ENCODE measurements around the gene CDK5RAP2.

The CDK5RAP2 gene

GRCh38 chr9:120405860-120406259 lies 174.1 kb downstream of the CDK5RAP2 start:
- DNase-seq: no peak

GRCh38 chr9:120405134-120405533 lies 174.8 kb downstream of the CDK5RAP2 start:
- no peak for DNase-seq

- DNase-seq: no peak
Measured at GRCh38 chr9:120403543-120403856, 176.5 kb downstream of the CDK5RAP2 start.

GRCh38 chr9:120402741-120403542 lies 177.0 kb downstream of the CDK5RAP2 start:
- no peak for DNase-seq

GRCh38 chr9:120399940-120400339 lies 180.0 kb downstream of the CDK5RAP2 start:
- DNase-seq: no peak

GRCh38 chr9:120398286-120398685 lies 181.7 kb downstream of the CDK5RAP2 start:
- DNase-seq: no peak

GRCh38 chr9:120397453-120397852 lies 182.5 kb downstream of the CDK5RAP2 start:
- no peak for DNase-seq

GRCh38 chr9:120396931-120397330 lies 183.0 kb downstream of the CDK5RAP2 start:
- DNase-seq: no peak

- DNase-seq: no peak
Measured at GRCh38 chr9:120396418-120396817, 183.5 kb downstream of the CDK5RAP2 start.

GRCh38 chr9:120395376-120395775 lies 184.6 kb downstream of the CDK5RAP2 start:
- DNase-seq: peak in 1 of 56 donors; percentile 4

- no peak for DNase-seq
Measured at GRCh38 chr9:120394058-120394669, 185.8 kb downstream of the CDK5RAP2 start.

GRCh38 chr9:120393386-120394057 lies 186.4 kb downstream of the CDK5RAP2 start:
- peak in 14 of 56 donors; percentile 4 to 41 (median 24) for DNase-seq

- no peak for DNase-seq
Measured at GRCh38 chr9:120392711-120393110, 187.3 kb downstream of the CDK5RAP2 start.

- DNase-seq: no peak
Measured at GRCh38 chr9:120392245-120392644, 187.7 kb downstream of the CDK5RAP2 start.

- DNase-seq: no peak
Measured at GRCh38 chr9:120391691-120392090, 188.3 kb downstream of the CDK5RAP2 start.

- DNase-seq: no peak
Measured at GRCh38 chr9:120390637-120391190, 189.3 kb downstream of the CDK5RAP2 start.

GRCh38 chr9:120389867-120390266 lies 190.1 kb downstream of the CDK5RAP2 start:
- no peak for DNase-seq

- DNase-seq: no peak
Measured at GRCh38 chr9:120389300-120389699, 190.7 kb downstream of the CDK5RAP2 start.

GRCh38 chr9:120388003-120388855 lies 191.7 kb downstream of the CDK5RAP2 start:
- DNase-seq: no peak

- DNase-seq: no peak
Measured at GRCh38 chr9:120387257-120388002, 192.5 kb downstream of the CDK5RAP2 start.
